Endothelial cell (in vitro differentiated cells): Measurements from ENCODE around the gene METTL8. TPM values are rescaled to one million over a fixed set of nuclear protein-coding genes. Genes with fewer than 3 reads are reported as not detected.

Experiments used
- DNase-seq: peaks from one replicate; pipeline ENCODE4 v3.0.0; 2021; ENCODE audit warnings: low spot score
- H3K27ac Mint-ChIP-seq: one replicate; pipeline ENCODE4 v1.8.0; 2021; ENCODE audit warnings: mixed read lengths, inconsistent platforms; ENCODE audit not compliant: unreplicated experiment
- H3K27me3 Mint-ChIP-seq: one replicate; pipeline ENCODE4 v1.8.0; 2021; ENCODE audit warnings: mild to moderate bottlenecking, moderate library complexity, mixed read lengths, inconsistent platforms; ENCODE audit not compliant: unreplicated experiment
- H3K36me3 Mint-ChIP-seq: one replicate; pipeline ENCODE4 v1.8.0; 2021; ENCODE audit warnings: mild to moderate bottlenecking, low read depth, mixed read lengths, inconsistent platforms; ENCODE audit not compliant: unreplicated experiment
- H3K4me1 Mint-ChIP-seq: one replicate; pipeline ENCODE4 v1.8.0; 2021; ENCODE audit warnings: mild to moderate bottlenecking, mixed read lengths, inconsistent platforms; ENCODE audit not compliant: unreplicated experiment
- H3K4me3 Mint-ChIP-seq: one replicate; pipeline ENCODE4 v1.8.0; 2021; ENCODE audit warnings: mild to moderate bottlenecking, mixed read lengths, inconsistent platforms; ENCODE audit not compliant: unreplicated experiment
- H3K9me3 Mint-ChIP-seq: one replicate; pipeline ENCODE4 v1.8.0; 2021; ENCODE audit warnings: mixed read lengths, inconsistent platforms; ENCODE audit not compliant: unreplicated experiment
- total RNA-seq: library from RNA; stranded (reverse); fragmentation: NEBNext Ultra II Directional; extraction: Animal tissue kit (Norgen Biotek cat#: 25700); gene quantifications from one replicate; pipeline ENCODE4 v1.2.1, GENCODE V29; 2021; ENCODE audit not compliant: unreplicated experiment
- TF ChIP-seq, protein P1 (sequence below): fragments of 200-600 bp; sonication (generic); IDR thresholded peaks from one replicate; pipeline ENCODE4 v1.5.0; 2021; ENCODE audit warnings: antibody characterized with exemption; ENCODE audit not compliant: unreplicated experiment

The METTL8 gene
- total RNA-seq, 1 donor from 2014 or later: 18.2 TPM

DNA sequence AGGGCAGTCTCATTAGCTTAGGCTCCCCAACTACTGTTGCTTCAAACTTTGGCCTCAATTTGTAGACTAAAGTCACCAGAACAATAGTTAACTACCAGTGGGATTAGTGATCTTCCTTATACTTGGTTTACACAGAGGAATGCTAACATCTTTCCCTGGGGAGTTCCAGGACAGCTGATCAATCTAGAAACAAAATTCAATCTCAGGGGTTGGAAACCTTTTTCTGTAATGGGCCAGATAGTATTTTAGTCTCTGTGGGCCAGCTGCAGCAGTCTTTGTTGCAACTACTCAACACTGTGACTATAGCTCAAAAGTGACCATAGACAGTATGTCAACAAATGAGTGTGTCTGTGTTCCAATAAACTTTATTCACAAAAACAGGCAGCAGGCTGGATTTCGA, 85.7 kb downstream of the METTL8 start:
- Mint-ChIP-seq H3K27me3 (no peaks in the 10 kb centered on the region), H3K27ac (no peak overlapping the region), H3K36me3 (no peaks in the 10 kb centered on the region), H3K9me3 (no peaks in the 10 kb centered on the region), H3K4me1 (peaks cover 10% of the 10 kb centered on the region), H3K4me3 (no peak overlapping the region)
- DNase-seq: no peak
- TF ChIP-seq, protein P1, sequence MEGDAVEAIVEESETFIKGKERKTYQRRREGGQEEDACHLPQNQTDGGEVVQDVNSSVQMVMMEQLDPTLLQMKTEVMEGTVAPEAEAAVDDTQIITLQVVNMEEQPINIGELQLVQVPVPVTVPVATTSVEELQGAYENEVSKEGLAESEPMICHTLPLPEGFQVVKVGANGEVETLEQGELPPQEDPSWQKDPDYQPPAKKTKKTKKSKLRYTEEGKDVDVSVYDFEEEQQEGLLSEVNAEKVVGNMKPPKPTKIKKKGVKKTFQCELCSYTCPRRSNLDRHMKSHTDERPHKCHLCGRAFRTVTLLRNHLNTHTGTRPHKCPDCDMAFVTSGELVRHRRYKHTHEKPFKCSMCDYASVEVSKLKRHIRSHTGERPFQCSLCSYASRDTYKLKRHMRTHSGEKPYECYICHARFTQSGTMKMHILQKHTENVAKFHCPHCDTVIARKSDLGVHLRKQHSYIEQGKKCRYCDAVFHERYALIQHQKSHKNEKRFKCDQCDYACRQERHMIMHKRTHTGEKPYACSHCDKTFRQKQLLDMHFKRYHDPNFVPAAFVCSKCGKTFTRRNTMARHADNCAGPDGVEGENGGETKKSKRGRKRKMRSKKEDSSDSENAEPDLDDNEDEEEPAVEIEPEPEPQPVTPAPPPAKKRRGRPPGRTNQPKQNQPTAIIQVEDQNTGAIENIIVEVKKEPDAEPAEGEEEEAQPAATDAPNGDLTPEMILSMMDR: no peak

GRCh38 chr2:171347591-171348032, 86.2 kb downstream of the METTL8 start:
- H3K36me3 Mint-ChIP-seq: no peaks in the 10 kb centered on the region
- no peaks in the 10 kb centered on the region for H3K27me3 Mint-ChIP-seq
- no peaks in the 10 kb centered on the region for H3K9me3 Mint-ChIP-seq
- DNase-seq: no peak
- TF ChIP-seq, protein P1: no peak
- no peak overlapping the region for H3K27ac Mint-ChIP-seq
- no peak overlapping the region for H3K4me3 Mint-ChIP-seq
- H3K4me1 Mint-ChIP-seq: peaks cover 10% of the 10 kb centered on the region

- H3K27ac Mint-ChIP-seq: no peak overlapping the region
- H3K36me3 Mint-ChIP-seq: no peaks in the 10 kb centered on the region
- TF ChIP-seq, protein P1: no peak
- peaks cover 12% of the 10 kb centered on the region for H3K4me1 Mint-ChIP-seq
- no peaks in the 10 kb centered on the region for H3K9me3 Mint-ChIP-seq
- H3K4me3 Mint-ChIP-seq: no peak overlapping the region
- DNase-seq: no peak
- H3K27me3 Mint-ChIP-seq: no peaks in the 10 kb centered on the region
These were observed 86.8 kb downstream of the METTL8 start for GRCh38 chr2:171346723-171347557.

- Mint-ChIP-seq H3K27ac (no peak overlapping the region), H3K4me3 (no peak overlapping the region), H3K36me3 (no peaks in the 10 kb centered on the region), H3K9me3 (no peaks in the 10 kb centered on the region), H3K27me3 (no peaks in the 10 kb centered on the region), H3K4me1 (peaks cover 12% of the 10 kb centered on the region)
- TF ChIP-seq, protein P1: no peak
- no peak for DNase-seq
These were observed 87.6 kb downstream of the METTL8 start for GRCh38 chr2:171345971-171346722.

DNA sequence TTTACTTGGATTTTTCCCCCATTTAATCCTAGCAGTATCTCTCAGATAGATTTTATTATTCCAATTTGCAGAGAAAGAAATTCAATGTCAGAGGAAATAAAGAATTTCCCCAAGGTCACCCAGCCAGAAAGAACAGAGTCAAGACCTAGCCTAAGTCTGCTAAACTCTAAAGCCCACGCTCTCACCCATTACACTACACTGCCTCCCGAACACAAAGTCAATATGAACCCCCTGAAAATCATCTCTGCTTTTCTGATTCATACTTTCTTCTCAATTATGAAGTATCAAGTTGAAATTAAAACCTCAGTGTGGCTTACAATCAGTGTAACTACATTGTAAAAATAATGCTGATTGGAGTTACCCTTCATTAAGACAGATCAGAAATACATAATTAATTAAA, 89.6 kb downstream of the METTL8 start:
- Mint-ChIP-seq H3K4me3 (no peak overlapping the region), H3K36me3 (no peaks in the 10 kb centered on the region), H3K9me3 (no peaks in the 10 kb centered on the region), H3K4me1 (peaks cover 14% of the 10 kb centered on the region), H3K27ac (no peak overlapping the region), H3K27me3 (no peaks in the 10 kb centered on the region)
- no peak for DNase-seq
- TF ChIP-seq, protein P1: no peak
